IMR-90 (cell line): Measurements from ENCODE around the gene PDXDC1.
A peak's percentile ranks its signal among the peaks of the same experiment; 100 is the strongest.
"Not testable (repeated sequence)": the region's sequence is repeated elsewhere in the genome, so short reads cannot be mapped to it uniquely, and the experiment has no call there.

Source experiments
- BHLHE40 ChIP-seq: fragments of 150-350 bp; IDR thresholded peaks from 2 replicates; pipeline ENCODE4 v1.6.1; 2016; ENCODE audit warnings: mild to moderate bottlenecking, low read depth, low read length
- CEBPB ChIP-seq: IDR thresholded peaks from 2 replicates; pipeline ENCODE4 v1.6.1; 2012; ENCODE audit warnings: low read depth, low read length, improper control_type of control experiment
- CHD1 ChIP-seq: IDR thresholded peaks from 2 replicates; pipeline ENCODE4 v1.6.1; 2012; ENCODE audit warnings: low read depth, low read length, improper control_type of control experiment
- CTCF ChIP-seq: conservative IDR thresholded peaks from 2 replicates; pipeline ENCODE4 v1.5.1; 2012; ENCODE audit warnings: mild to moderate bottlenecking, low read depth, low read length, improper control_type of control experiment
- MAFK ChIP-seq: IDR thresholded peaks from 2 replicates; pipeline ENCODE4 v1.6.1; 2012; ENCODE audit warnings: low read depth, low read length, improper control_type of control experiment
- MXI1 ChIP-seq: IDR thresholded peaks from 2 replicates; pipeline ENCODE4 v1.6.1; 2012; ENCODE audit warnings: low read depth, mild to moderate bottlenecking, low read length, moderate library complexity, borderline replicate concordance
- POLR2A ChIP-seq: IDR thresholded peaks from 2 replicates; pipeline ENCODE4 v1.6.1; 2012; ENCODE audit warnings: mild to moderate bottlenecking, low read depth, low read length
- RAD21 ChIP-seq: IDR thresholded peaks from 2 replicates; pipeline ENCODE4 v1.6.1; 2012; ENCODE audit warnings: low read length, improper control_type of control experiment
- RCOR1 ChIP-seq: IDR thresholded peaks from 2 replicates; pipeline ENCODE4 v1.6.1; 2012; ENCODE audit warnings: mild to moderate bottlenecking, low read length, improper control_type of control experiment; ENCODE audit not compliant: insufficient replicate concordance
- RFX5 ChIP-seq: IDR thresholded peaks from 2 replicates; pipeline ENCODE4 v1.8.0; 2012; ENCODE audit warnings: low read depth, mild to moderate bottlenecking, low read length, moderate library complexity
- SMC3 ChIP-seq: fragments of 150-350 bp; IDR thresholded peaks from 2 replicates; pipeline ENCODE4 v1.6.1; 2016; ENCODE audit warnings: low read depth, mild to moderate bottlenecking, antibody characterized with exemption, low read length, moderate library complexity
- TF ChIP-seq, protein P1 (sequence below): fragments of 150-350 bp; IDR thresholded peaks from 2 replicates; pipeline ENCODE4 v1.6.1; 2016; ENCODE audit warnings: low read depth, mild to moderate bottlenecking, low read length, moderate library complexity, borderline replicate concordance

DNA sequence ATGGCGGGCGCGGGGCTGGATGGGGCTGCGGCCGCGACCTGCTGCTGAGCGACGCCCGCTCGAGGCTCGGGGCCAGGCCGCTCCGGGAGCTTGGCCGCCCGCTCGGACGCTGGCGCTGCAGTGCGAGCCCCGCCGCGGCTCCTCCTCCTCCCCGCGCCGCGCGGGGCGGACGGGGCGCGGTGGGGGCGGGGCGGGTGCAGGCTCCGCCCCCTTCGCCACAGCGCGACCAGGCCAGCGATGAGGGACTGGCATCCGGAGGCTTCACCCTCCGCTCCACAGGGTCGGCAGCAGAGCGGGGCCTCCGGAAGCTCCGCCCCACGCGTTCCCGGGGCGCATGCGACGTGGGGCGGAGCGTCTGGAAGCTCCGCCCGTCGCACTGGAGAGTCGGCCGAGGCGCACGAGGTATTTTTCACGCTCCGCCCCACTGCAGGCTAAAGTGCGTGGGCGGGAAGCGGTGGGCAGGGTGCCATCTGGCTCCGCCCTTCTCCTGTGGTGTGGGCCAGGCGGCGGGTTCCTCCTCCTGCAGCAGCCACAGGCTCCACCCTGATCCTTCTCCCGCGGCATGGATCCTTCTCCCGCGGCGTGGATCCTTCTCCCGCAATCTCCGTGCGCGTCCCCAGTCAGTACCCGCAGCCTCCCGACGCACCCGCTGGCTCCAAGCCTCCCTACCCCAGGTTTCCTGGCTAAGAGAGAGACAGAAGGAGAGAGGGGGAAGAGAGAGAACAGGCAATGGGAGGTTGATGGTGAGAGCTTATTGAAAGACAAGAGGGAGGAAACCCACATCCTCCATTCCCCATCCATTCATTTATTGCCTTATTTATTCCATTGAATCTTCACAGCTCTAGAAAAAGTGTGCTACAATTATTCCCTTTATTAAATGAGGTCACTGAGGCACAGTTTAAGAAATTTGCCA is 180.1 kb downstream of the PDXDC1 start:
- peak; percentile 76 for TF ChIP-seq POLR2A
- TF ChIP-seq CTCF, MAFK, RAD21, SMC3, CHD1, CEBPB, RFX5: not testable (repeated sequence)
- peak; percentile 31; the same call in 1 of the 2 replicates for TF ChIP-seq BHLHE40
- peak; percentile 22 for TF ChIP-seq RCOR1
- TF ChIP-seq, protein P1, sequence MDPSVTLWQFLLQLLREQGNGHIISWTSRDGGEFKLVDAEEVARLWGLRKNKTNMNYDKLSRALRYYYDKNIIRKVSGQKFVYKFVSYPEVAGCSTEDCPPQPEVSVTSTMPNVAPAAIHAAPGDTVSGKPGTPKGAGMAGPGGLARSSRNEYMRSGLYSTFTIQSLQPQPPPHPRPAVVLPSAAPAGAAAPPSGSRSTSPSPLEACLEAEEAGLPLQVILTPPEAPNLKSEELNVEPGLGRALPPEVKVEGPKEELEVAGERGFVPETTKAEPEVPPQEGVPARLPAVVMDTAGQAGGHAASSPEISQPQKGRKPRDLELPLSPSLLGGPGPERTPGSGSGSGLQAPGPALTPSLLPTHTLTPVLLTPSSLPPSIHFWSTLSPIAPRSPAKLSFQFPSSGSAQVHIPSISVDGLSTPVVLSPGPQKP: not testable (repeated sequence)
- TF ChIP-seq MXI1: peak; percentile 54; the same call in 1 of the 2 replicates
